Breast epithelium (tissue), 4 donors: ENCODE data around the gene ACSS2. TPM values are rescaled to one million over a fixed set of nuclear protein-coding genes. Genes with fewer than 3 reads are reported as not detected.
A peak's percentile ranks its signal among the peaks of the same experiment; 100 is the strongest.

Experiments used
- DNase-seq, 2 donors: peaks; one replicate each; pipeline ENCODE4 v3.0.0-alpha.2; 2019; ENCODE audit warnings: low spot score in 2 of 2
- H3K27ac ChIP-seq, 2 donors: fragments of 200-600 bp; sonication (generic) in 1 of 2; one replicate each; pipeline ENCODE4 v1.5.1; 2016 to 2019; ENCODE audit warnings: mild to moderate bottlenecking in 1 of 2
- H3K27me3 ChIP-seq, 2 donors: fragments of 200-600 bp; sonication (generic) in 1 of 2; one replicate each; pipeline versions ENCODE4 v1.5.1 to v1.6.0; 2017 to 2019; ENCODE audit warnings: control low read depth in 1 of 2, mild to moderate bottlenecking in 1 of 2
- H3K36me3 ChIP-seq: fragments of 200-600 bp; one replicate; pipeline ENCODE4 v1.5.1; 2019
- H3K4me1 ChIP-seq, 2 donors: fragments of 200-600 bp; sonication (generic); one replicate each; pipeline ENCODE4 v1.5.1; 2016 to 2019; ENCODE audit warnings: control low read depth in 1 of 2
- H3K4me3 ChIP-seq, 3 donors: fragments of 200-600 bp; sonication (generic); 1 replicate in 2 of 3; 2 replicates in 1 of 3; pipeline ENCODE4 v1.5.1; 2016 to 2019; ENCODE audit warnings: mild to moderate bottlenecking in 3 of 3, moderate library complexity in 2 of 3
- H3K9me3 ChIP-seq, 2 donors: fragments of 200-600 bp; sonication (generic) in 1 of 2; one replicate each; pipeline ENCODE4 v1.5.1; 2016 to 2019; ENCODE audit warnings: control low read depth in 1 of 2
- POLR2A ChIP-seq: fragments of 450-650 bp; IDR thresholded peaks from one replicate; pipeline ENCODE4 v1.6.1; 2016; ENCODE audit warnings: antibody characterized with exemption, mild to moderate bottlenecking, moderate library complexity
- POLR2AphosphoS5 ChIP-seq, 3 donors: sonication (generic); formaldehyde crosslinking; IDR thresholded peaks; one replicate each; pipeline ENCODE4 v1.6.1; 2017; ENCODE audit warnings: antibody characterized with exemption in 3 of 3
- intact Hi-C: fragments of 100-400 bp; cut with DNase I; formaldehyde crosslinking; loops from one replicate; pipeline ENCODE4 v1.15.1; 2023; ENCODE audit warnings: low total_unique reads
- total RNA-seq, 3 donors: library from RNA; depleted of rRNA; stranded (reverse); fragments of >200 nt; gene quantifications; one replicate each; pipeline ENCODE4 v1.1.0, GENCODE V29; 2016
- TF ChIP-seq, protein P1 (sequence below), 3 donors: fragments of 450-650 bp; IDR thresholded peaks; one replicate each; pipeline ENCODE4 v1.5.1; 2016 to 2017; ENCODE audit warnings: antibody characterized with exemption in 3 of 3, mild to moderate bottlenecking in 3 of 3, moderate library complexity in 3 of 3

Gene ACSS2
- total RNA-seq, 3 donors from 2014 or later, result 70.1 to 137 (median 71.1) TPM

GRCh38 chr20:34942301-34942700 lies 65.9 kb downstream of the ACSS2 start:
- no peak overlapping the region for H3K4me3 ChIP-seq
- H3K27me3 ChIP-seq, result no peaks in the 10 kb centered on the region
- H3K4me1 ChIP-seq, result peaks cover 0 to 8% of the 10 kb centered on the region in 2 donors
- H3K27ac ChIP-seq, result no peak overlapping the region
- H3K36me3 ChIP-seq, result no peaks in the 10 kb centered on the region
- no peaks in the 10 kb centered on the region for H3K9me3 ChIP-seq
- TF ChIP-seq POLR2A, result no peak
- TF ChIP-seq, protein P1, sequence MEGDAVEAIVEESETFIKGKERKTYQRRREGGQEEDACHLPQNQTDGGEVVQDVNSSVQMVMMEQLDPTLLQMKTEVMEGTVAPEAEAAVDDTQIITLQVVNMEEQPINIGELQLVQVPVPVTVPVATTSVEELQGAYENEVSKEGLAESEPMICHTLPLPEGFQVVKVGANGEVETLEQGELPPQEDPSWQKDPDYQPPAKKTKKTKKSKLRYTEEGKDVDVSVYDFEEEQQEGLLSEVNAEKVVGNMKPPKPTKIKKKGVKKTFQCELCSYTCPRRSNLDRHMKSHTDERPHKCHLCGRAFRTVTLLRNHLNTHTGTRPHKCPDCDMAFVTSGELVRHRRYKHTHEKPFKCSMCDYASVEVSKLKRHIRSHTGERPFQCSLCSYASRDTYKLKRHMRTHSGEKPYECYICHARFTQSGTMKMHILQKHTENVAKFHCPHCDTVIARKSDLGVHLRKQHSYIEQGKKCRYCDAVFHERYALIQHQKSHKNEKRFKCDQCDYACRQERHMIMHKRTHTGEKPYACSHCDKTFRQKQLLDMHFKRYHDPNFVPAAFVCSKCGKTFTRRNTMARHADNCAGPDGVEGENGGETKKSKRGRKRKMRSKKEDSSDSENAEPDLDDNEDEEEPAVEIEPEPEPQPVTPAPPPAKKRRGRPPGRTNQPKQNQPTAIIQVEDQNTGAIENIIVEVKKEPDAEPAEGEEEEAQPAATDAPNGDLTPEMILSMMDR (IDR thresholded peaks at IDR 0.05), result no peak
- no peak for TF ChIP-seq POLR2AphosphoS5 (IDR thresholded peaks at IDR 0.05)
- intact Hi-C loops, result no loop called here
- no peak for DNase-seq

GRCh38 chr20:34943808-34944567 lies 67.6 kb downstream of the ACSS2 start:
- intact Hi-C loops, result no loop called here
- Histone ChIP-seq H3K4me3 (no peak overlapping the region), H3K9me3 (no peaks in the 10 kb centered on the region), H3K27ac (peak overlapping the region; percentile 11 to 52), H3K36me3 (no peaks in the 10 kb centered on the region), H3K27me3 (no peaks in the 10 kb centered on the region), H3K4me1 (no peaks in the 10 kb centered on the region)
- peak in 1 of 2 donors; percentile 31 for DNase-seq
- TF ChIP-seq, protein P1 (IDR thresholded peaks at IDR 0.05), result no peak
- no peak for TF ChIP-seq POLR2A
- no peak for TF ChIP-seq POLR2AphosphoS5 (IDR thresholded peaks at IDR 0.05)

GRCh38 chr20:34945315-34946077 lies 69.1 kb downstream of the ACSS2 start:
- TF ChIP-seq, protein P1 (IDR thresholded peaks at IDR 0.05), result no peak
- TF ChIP-seq POLR2A, result no peak
- TF ChIP-seq POLR2AphosphoS5 (IDR thresholded peaks at IDR 0.05), result no peak
- H3K27ac ChIP-seq, result peak overlapping the region; percentile 66 to 69
- no peaks in the 10 kb centered on the region for H3K27me3 ChIP-seq
- DNase-seq, result peak; percentile 27 to 31
- intact Hi-C loops, result no loop called here
- no peaks in the 10 kb centered on the region for H3K36me3 ChIP-seq
- no peaks in the 10 kb centered on the region for H3K9me3 ChIP-seq
- no peak overlapping the region for H3K4me3 ChIP-seq
- no peaks in the 10 kb centered on the region for H3K4me1 ChIP-seq

DNA sequence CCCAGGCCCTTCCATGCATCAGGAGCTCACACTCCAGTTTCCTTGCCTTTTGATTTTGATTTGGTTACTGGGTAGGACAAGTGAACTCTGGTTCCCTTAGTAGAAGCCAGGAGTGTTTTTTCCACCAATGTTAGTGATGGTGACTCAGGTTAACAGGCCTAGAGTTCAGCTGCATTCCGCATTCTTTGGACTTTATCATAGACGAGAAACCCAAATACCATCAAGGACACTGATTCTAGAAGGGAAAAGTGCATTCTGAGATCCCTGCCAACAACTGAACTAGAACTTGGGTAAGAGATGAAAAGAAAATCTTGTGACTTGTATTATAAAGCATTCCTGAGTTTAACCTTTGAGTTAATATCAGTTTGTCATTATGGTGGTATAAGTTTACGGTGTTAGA lies 70.2 kb downstream of the ACSS2 start:
- intact Hi-C loops, result no loop called here
- Histone ChIP-seq H3K4me1 (no peaks in the 10 kb centered on the region), H3K27me3 (no peaks in the 10 kb centered on the region), H3K9me3 (no peaks in the 10 kb centered on the region), H3K4me3 (no peak overlapping the region), H3K36me3 (no peaks in the 10 kb centered on the region), H3K27ac (peak overlapping the region in 1 of 2 donors; percentile 66)
- DNase-seq, result no peak
- TF ChIP-seq, protein P1 (IDR thresholded peaks at IDR 0.05), result no peak
- TF ChIP-seq POLR2A (no peak), POLR2AphosphoS5 (IDR thresholded peaks at IDR 0.05) (no peak)

DNA sequence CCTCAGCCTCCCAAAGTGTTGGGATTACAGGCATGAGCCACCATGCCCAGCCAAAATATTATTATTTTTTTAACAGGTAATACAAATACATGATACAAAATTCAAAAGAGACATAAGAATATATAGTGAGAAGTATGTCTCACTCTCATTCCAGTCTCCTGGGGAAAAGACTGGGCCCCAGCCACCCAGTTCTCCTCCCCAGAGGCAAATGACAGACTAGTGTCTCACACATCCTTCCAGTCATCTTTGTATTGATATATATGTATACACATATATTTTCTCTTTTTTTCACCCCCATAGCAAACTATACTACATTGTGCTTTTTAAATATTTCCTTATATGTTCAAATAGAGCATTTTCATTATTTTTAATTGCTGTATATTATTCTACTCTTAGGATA lies 70.9 kb downstream of the ACSS2 start:
- Histone ChIP-seq H3K27me3 (no peaks in the 10 kb centered on the region), H3K4me1 (no peaks in the 10 kb centered on the region), H3K27ac (no peak overlapping the region), H3K4me3 (no peak overlapping the region), H3K9me3 (no peaks in the 10 kb centered on the region), H3K36me3 (no peaks in the 10 kb centered on the region)
- DNase-seq, result no peak
- intact Hi-C loops, result no loop called here
- TF ChIP-seq POLR2A (no peak), POLR2AphosphoS5 (IDR thresholded peaks at IDR 0.05) (no peak)
- TF ChIP-seq, protein P1 (IDR thresholded peaks at IDR 0.05), result no peak
